GM19395 (cell line): Measurements from ENCODE around the gene FAM32A.

ENCODE experiments used
- ATAC-seq: cut with Tn5 transposase; IDR thresholded peaks from one replicate; pipeline ENCODE4 v1.9.1; 2021; ENCODE audit warnings: mild to moderate bottlenecking, moderate library complexity; ENCODE audit not compliant: unreplicated experiment

FAM32A gene

GRCh38 chr19:16185123-16185767 lies at the start of gene FAM32A:
TSS of gene FAM32A (plus strand) at chr19:16185410. CDS start at chr19:16185443, 33 bp downstream.
- ATAC-seq, result peak; percentile 84

- ATAC-seq, result no peak
Observed at GRCh38 chr19:16135430-16136127, 49.6 kb upstream of the FAM32A start.

GRCh38 chr19:16136185-16136999 lies 48.8 kb upstream of the FAM32A start:
- ATAC-seq, result no peak

- no peak for ATAC-seq
Observed at GRCh38 chr19:16139752-16140151, 45.5 kb upstream of the FAM32A start.

- no peak for ATAC-seq
Observed at GRCh38 chr19:16141043-16141442, 44.2 kb upstream of the FAM32A start.

GRCh38 chr19:16142032-16142580 lies 43.1 kb upstream of the FAM32A start:
- no peak for ATAC-seq

- ATAC-seq, result peak; percentile 59
Observed at GRCh38 chr19:16143399-16144215, 41.6 kb upstream of the FAM32A start, which contains the start of gene HSH2D. TSS of gene HSH2D (plus strand) at chr19:16143685. CDS start at chr19:16148751, 5,066 bp downstream.

GRCh38 chr19:16144216-16144581 lies 41.0 kb upstream of the FAM32A start:
- ATAC-seq, result no peak

- ATAC-seq, result no peak
Observed at GRCh38 chr19:16146112-16146511, 39.1 kb upstream of the FAM32A start.

- ATAC-seq, result no peak
Observed at GRCh38 chr19:16148443-16149229, 36.6 kb upstream of the FAM32A start.

GRCh38 chr19:16153582-16154336 lies 31.5 kb upstream of the FAM32A start:
- ATAC-seq, result no peak

GRCh38 chr19:16154557-16154956 lies 30.7 kb upstream of the FAM32A start:
- ATAC-seq, result no peak

- no peak for ATAC-seq
Observed at GRCh38 chr19:16155128-16155527, 30.1 kb upstream of the FAM32A start.

GRCh38 chr19:16156904-16157303 lies 28.3 kb upstream of the FAM32A start:
- no peak for ATAC-seq

- no peak for ATAC-seq
Observed at GRCh38 chr19:16157601-16158000, 27.6 kb upstream of the FAM32A start.

GRCh38 chr19:16159655-16160054 lies 25.6 kb upstream of the FAM32A start:
- no peak for ATAC-seq

GRCh38 chr19:16160445-16160942 lies 24.7 kb upstream of the FAM32A start:
- ATAC-seq, result no peak

- no peak for ATAC-seq
Observed at GRCh38 chr19:16160943-16161560, 24.2 kb upstream of the FAM32A start.
